Type B pancreatic cell (in vitro differentiated cells): Measurements from ENCODE around the gene CACNA2D1. TPM values are rescaled to one million over a fixed set of nuclear protein-coding genes. Genes with fewer than 3 reads are reported as not detected.

Experiments used
- DNase-seq: peaks from one replicate; pipeline ENCODE4 v3.0.0; 2021; ENCODE audit warnings: mixed read lengths; ENCODE audit not compliant: unreplicated experiment; ENCODE audit errors: extremely low spot score
- H3K27ac Mint-ChIP-seq: 2 replicates; pipeline ENCODE4 v1.8.0; 2021; ENCODE audit warnings: mild to moderate bottlenecking, mixed read lengths
- H3K27me3 Mint-ChIP-seq: 2 replicates; pipeline ENCODE4 v1.8.0; 2021; ENCODE audit warnings: mixed read lengths
- H3K36me3 Mint-ChIP-seq: 2 replicates; pipeline ENCODE4 v1.8.0; 2021; ENCODE audit warnings: mixed read lengths
- H3K4me1 Mint-ChIP-seq: one replicate; pipeline ENCODE4 v1.8.0; 2021; ENCODE audit warnings: mixed read lengths; ENCODE audit not compliant: unreplicated experiment
- H3K4me3 Mint-ChIP-seq: 2 replicates; pipeline ENCODE4 v1.8.0; 2021; ENCODE audit warnings: mild to moderate bottlenecking, mixed read lengths
- H3K9me3 Mint-ChIP-seq: 2 replicates; pipeline ENCODE4 v1.8.0; 2021; ENCODE audit warnings: mixed read lengths
- total RNA-seq: library from RNA; stranded (reverse); gene quantifications from 2 replicates; pipeline ENCODE4 v1.2.1, GENCODE V29; 2021; ENCODE audit warnings: low replicate concordance
- TF ChIP-seq, protein P1 (sequence below): fragments of 200-600 bp; sonication (generic); conservative IDR thresholded peaks from 2 replicates; pipeline ENCODE4 v1.5.0; 2021; ENCODE audit warnings: antibody characterized with exemption, mild to moderate bottlenecking

CACNA2D1 gene
- total RNA-seq, 1 donor from 2014 or later, result 21.5 TPM

DNA sequence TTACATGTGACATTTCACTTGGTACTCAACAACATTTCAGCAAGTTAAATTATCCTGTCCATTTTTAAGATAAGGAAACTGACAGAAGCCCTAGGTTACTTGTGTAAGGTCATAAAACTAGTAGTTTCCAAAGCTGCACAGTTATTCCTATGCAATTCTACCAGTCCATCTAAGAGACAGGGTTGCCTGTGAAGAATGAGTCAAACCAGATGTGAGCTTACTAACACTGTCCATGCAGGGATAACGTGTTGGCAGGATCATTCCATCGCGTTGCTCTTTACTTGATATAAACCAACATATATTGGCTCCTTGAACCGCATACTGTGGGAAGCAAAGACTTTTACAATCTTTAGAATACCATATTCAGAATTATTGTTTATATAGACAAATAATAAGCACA is 392.8 kb downstream of the CACNA2D1 start:
- Mint-ChIP-seq H3K9me3 (no peaks in the 10 kb centered on the region), H3K36me3 (no peaks in the 10 kb centered on the region), H3K4me1 (peaks cover 10% of the 10 kb centered on the region), H3K27me3 (no peaks in the 10 kb centered on the region), H3K4me3 (no peak overlapping the region), H3K27ac (no peak overlapping the region)
- TF ChIP-seq, protein P1, sequence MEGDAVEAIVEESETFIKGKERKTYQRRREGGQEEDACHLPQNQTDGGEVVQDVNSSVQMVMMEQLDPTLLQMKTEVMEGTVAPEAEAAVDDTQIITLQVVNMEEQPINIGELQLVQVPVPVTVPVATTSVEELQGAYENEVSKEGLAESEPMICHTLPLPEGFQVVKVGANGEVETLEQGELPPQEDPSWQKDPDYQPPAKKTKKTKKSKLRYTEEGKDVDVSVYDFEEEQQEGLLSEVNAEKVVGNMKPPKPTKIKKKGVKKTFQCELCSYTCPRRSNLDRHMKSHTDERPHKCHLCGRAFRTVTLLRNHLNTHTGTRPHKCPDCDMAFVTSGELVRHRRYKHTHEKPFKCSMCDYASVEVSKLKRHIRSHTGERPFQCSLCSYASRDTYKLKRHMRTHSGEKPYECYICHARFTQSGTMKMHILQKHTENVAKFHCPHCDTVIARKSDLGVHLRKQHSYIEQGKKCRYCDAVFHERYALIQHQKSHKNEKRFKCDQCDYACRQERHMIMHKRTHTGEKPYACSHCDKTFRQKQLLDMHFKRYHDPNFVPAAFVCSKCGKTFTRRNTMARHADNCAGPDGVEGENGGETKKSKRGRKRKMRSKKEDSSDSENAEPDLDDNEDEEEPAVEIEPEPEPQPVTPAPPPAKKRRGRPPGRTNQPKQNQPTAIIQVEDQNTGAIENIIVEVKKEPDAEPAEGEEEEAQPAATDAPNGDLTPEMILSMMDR, result no peak
- DNase-seq, result no peak

DNA sequence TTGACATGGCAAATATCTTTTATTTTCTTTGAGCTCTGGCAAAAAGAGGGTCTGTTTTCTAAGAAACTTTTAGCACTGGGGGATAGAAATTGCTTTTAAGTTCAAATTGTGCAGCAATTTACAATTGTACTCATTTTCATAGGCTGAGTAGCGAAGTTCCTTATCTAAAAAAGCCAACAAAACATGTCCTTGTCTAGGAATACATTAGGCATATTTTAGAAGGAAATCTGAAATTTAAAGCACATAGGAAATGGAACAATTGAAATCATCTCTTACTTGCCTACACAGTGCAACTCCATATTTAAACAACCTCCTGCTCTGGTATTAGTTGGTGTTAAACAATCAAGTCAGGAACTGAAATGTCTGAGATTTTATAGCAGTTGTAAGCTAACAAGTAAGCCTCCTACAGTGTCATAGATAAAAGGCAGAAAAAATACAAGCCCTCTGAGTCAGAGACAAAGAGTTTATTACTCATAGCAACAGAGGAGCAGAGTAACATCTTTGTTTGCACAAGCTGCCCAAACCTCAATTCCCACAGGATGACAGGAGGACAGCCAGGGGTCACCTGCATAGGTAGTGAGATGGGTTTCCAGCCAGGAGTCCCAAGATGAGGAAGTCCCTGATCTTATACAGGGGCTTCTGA is 393.6 kb downstream of the CACNA2D1 start:
- Mint-ChIP-seq H3K4me1 (peaks cover 10% of the 10 kb centered on the region), H3K9me3 (no peaks in the 10 kb centered on the region), H3K4me3 (no peak overlapping the region), H3K36me3 (no peaks in the 10 kb centered on the region), H3K27ac (peak overlapping the region; percentile 27), H3K27me3 (no peaks in the 10 kb centered on the region)
- no peak for DNase-seq
- TF ChIP-seq, protein P1, result no peak

DNA sequence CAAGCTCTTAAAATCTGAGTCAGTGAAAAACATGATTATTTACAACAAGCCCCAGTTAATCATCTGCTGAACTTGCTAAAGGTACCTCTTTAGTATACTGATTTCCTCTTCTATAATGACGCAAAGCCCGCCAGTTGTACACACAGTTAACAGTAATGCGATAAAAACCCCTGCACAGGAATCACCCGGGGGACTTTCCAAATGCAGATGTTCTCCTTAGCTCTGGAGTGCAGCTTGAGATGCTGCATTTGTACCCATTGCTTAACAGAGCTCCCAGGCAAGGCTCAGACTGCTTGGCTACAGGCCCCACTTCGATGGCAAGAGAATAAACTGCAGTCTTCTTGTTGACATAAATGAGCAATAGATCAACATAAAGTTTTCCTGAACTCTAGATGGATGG is 394.1 kb downstream of the CACNA2D1 start:
- H3K4me3 Mint-ChIP-seq, result no peak overlapping the region
- H3K27me3 Mint-ChIP-seq, result no peaks in the 10 kb centered on the region
- H3K27ac Mint-ChIP-seq, result peak overlapping the region; percentile 5
- no peak for DNase-seq
- H3K4me1 Mint-ChIP-seq, result peaks cover 10% of the 10 kb centered on the region
- no peaks in the 10 kb centered on the region for H3K9me3 Mint-ChIP-seq
- TF ChIP-seq, protein P1, result no peak
- no peaks in the 10 kb centered on the region for H3K36me3 Mint-ChIP-seq

GRCh38 chr7:82044497-82045080 is 399.0 kb downstream of the CACNA2D1 start:
- H3K4me1 Mint-ChIP-seq, result peaks cover 4% of the 10 kb centered on the region
- no peaks in the 10 kb centered on the region for H3K9me3 Mint-ChIP-seq
- no peaks in the 10 kb centered on the region for H3K27me3 Mint-ChIP-seq
- DNase-seq, result no peak
- TF ChIP-seq, protein P1, result peak; percentile 94
- H3K36me3 Mint-ChIP-seq, result no peaks in the 10 kb centered on the region
- no peak overlapping the region for H3K27ac Mint-ChIP-seq
- H3K4me3 Mint-ChIP-seq, result no peak overlapping the region

DNA sequence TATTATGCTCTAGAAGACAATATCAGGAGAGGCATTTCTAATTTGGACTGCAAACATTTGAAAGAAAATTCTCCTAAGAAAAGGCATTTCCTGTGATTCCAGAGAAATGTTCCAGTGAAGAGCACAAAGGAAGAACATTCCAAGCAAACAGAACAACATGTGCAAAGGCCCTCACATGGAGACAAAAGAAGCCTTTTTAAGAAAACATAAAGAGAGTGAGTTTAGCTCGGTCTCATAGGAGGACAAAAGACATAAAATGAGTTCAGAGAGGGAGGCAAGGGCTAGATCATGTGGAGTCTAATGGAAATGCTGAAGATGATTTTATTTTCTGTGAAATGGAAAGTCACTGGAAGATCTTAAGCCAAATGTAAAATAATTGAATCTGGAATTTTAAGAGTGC is 404.0 kb downstream of the CACNA2D1 start:
- TF ChIP-seq, protein P1, result no peak
- Mint-ChIP-seq H3K36me3 (no peaks in the 10 kb centered on the region), H3K4me3 (no peak overlapping the region), H3K27me3 (no peaks in the 10 kb centered on the region), H3K9me3 (no peaks in the 10 kb centered on the region), H3K27ac (no peak overlapping the region), H3K4me1 (no peaks in the 10 kb centered on the region)
- no peak for DNase-seq
